ENCODE data around the gene CABP1. TPM values are rescaled to one million over a fixed set of nuclear protein-coding genes. Genes with fewer than 3 reads are reported as not detected.

CABP1 gene
- total and polyA plus RNA-seq, 2 experiments from 2014 or later = 5.1 to 5.2 TPM

GRCh38 chr12:120702637-120703036 lies 62.2 kb downstream of the CABP1 start:
- TF ChIP-seq NANOG (IDR thresholded peaks at IDR 0.05; ENCODE audit: borderline replicate concordance) = no peak
- no peak for TF ChIP-seq ZNF331 (CRISPR knock-in tag; IDR thresholded peaks at IDR 0.05; ENCODE audit: low read depth)
- TF ChIP-seq ETS1 (IDR thresholded peaks at IDR 0.05) = no peak
- no peak for TF ChIP-seq POLR2AphosphoS5 (IDR thresholded peaks at IDR 0.05; ENCODE audit: low read depth)
- TF ChIP-seq CTCF (conservative IDR thresholded peaks at IDR 0.05; ENCODE audit: low read depth in 2 of 2) = no peak
- TF ChIP-seq ZNF462 (CRISPR knock-in tag; IDR thresholded peaks at IDR 0.05) = no peak
- no peak for TF ChIP-seq CREB1 (CRISPR knock-in tag; IDR thresholded peaks at IDR 0.05; ENCODE audit: low read depth)
- TF ChIP-seq EZH2phosphoT487 (IDR thresholded peaks at IDR 0.05; ENCODE audit: unreplicated experiment) = no peak
- no peak for TF ChIP-seq JUNB (IDR thresholded peaks at IDR 0.05; ENCODE audit: unreplicated experiment)
- no peak for TF ChIP-seq ZNF114 (CRISPR knock-in tag; IDR thresholded peaks at IDR 0.05)
- TF ChIP-seq REST (IDR thresholded peaks at IDR 0.05; ENCODE audit: unreplicated experiment) = no peak
- no peaks in the 10 kb centered on the region for H3K4me1 ChIP-seq (ENCODE audit: insufficient read depth)
- no peak overlapping the region for H3K4me3 Mint-ChIP-seq
- H3K27me3 Mint-ChIP-seq (ENCODE audit: insufficient read depth, low read depth, poor library complexity) = peaks cover 5% of the 10 kb centered on the region
- no peak overlapping the region for H3K4me2 ChIP-seq
- no peak overlapping the region for H3K27ac Mint-ChIP-seq
- no peak overlapping the region for H2AFZ ChIP-seq
- no peaks in the 10 kb centered on the region for H3K9me3 Mint-ChIP-seq
- DNase-seq (ENCODE audit: low spot score) (no peak), ATAC-seq (no peak)
- peaks cover 23% of the 10 kb centered on the region for H4K20me1 ChIP-seq (replicated peaks; ENCODE audit: insufficient read depth)
- no peak overlapping the region for H3K27ac ChIP-seq (ENCODE audit: low read depth)
- H3K4me3 ChIP-seq = no peak overlapping the region
- no peaks in the 10 kb centered on the region for H3K27me3 ChIP-seq (ENCODE audit: insufficient read depth)
- no peaks in the 10 kb centered on the region for H3K4me1 Mint-ChIP-seq
- H3F3A ChIP-seq (replicated peaks; ENCODE audit: low read depth) = 0 out of 2 replicates have a peak, but pooled peaks cover 5% of the 10 kb centered on the region
- no peaks in the 10 kb centered on the region for H3K9me2 ChIP-seq (ENCODE audit: insufficient read depth)
- peaks cover 25% of the 10 kb centered on the region; the same call in 1 of the 2 replicates for H3K36me3 ChIP-seq (ENCODE audit: insufficient read depth)
- H3K36me3 Mint-ChIP-seq (ENCODE audit: low read depth) = peaks cover 46% of the 10 kb centered on the region
- peaks cover 9% of the 10 kb centered on the region for H3K79me2 ChIP-seq (replicated peaks; ENCODE audit: insufficient read depth)

Measured in GM23338 (cell line).